GM12878 (cell line): ENCODE data around the gene OGFR. TPM values are rescaled to one million over a fixed set of nuclear protein-coding genes. Genes with fewer than 3 reads are reported as not detected.

Experiments used
- CBFB ChIP-seq: IDR thresholded peaks from 2 replicates; pipeline ENCODE4 v1.6.1; 2016; ENCODE audit warnings: antibody characterized with exemption, low read depth
- CHD1 ChIP-seq: IDR thresholded peaks from 2 replicates; pipeline ENCODE4 v1.6.1; 2012; ENCODE audit warnings: low read depth, low read length, improper control_type of control experiment
- CHD2 ChIP-seq: IDR thresholded peaks from 2 replicates; pipeline ENCODE4 v1.6.1; 2011; ENCODE audit warnings: low read depth, low read length, improper control_type of control experiment, borderline replicate concordance
- ELK1 ChIP-seq: IDR thresholded peaks from 2 replicates; pipeline ENCODE4 v1.6.1; 2012; ENCODE audit warnings: low read depth, low read length, improper control_type of control experiment
- FOXM1 ChIP-seq: IDR thresholded peaks from 2 replicates; pipeline ENCODE4 v1.6.1; 2012; ENCODE audit warnings: low read depth, mild to moderate bottlenecking, inconsistent platforms, low read length, moderate library complexity
- HDAC6 ChIP-seq: fragments of 200-600 bp; sonication (generic); IDR thresholded peaks from one replicate; pipeline ENCODE4 v1.8.0; 2017; ENCODE audit warnings: antibody characterized with exemption; ENCODE audit not compliant: unreplicated experiment
- KLF5 ChIP-seq: fragments of 450-650 bp; IDR thresholded peaks from 2 replicates; pipeline ENCODE4 v1.6.1; 2014; ENCODE audit warnings: mild to moderate bottlenecking; ENCODE audit not compliant: partially characterized antibody
- LARP7 ChIP-seq: fragments of 450-650 bp; IDR thresholded peaks from 2 replicates; pipeline ENCODE4 v1.6.1; 2017; ENCODE audit warnings: mild to moderate bottlenecking
- MEF2A ChIP-seq: IDR thresholded peaks from 2 replicates; pipeline ENCODE4 v1.6.1; 2011; ENCODE audit warnings: low read depth, mild to moderate bottlenecking, low read length, moderate library complexity; ENCODE audit not compliant: insufficient read depth
- MYB ChIP-seq: fragments of 150-350 bp; IDR thresholded peaks from 2 replicates; pipeline ENCODE4 v1.6.1; 2014; ENCODE audit warnings: mild to moderate bottlenecking, low read depth, low read length, borderline replicate concordance
- NBN ChIP-seq: fragments of 450-650 bp; IDR thresholded peaks from 2 replicates; pipeline ENCODE4 v1.6.1; 2016
- NFYA ChIP-seq: IDR thresholded peaks from 2 replicates; pipeline ENCODE4 v1.6.1; 2011; ENCODE audit warnings: low read depth, mild to moderate bottlenecking, low read length, improper control_type of control experiment, borderline replicate concordance
- NR2F1 ChIP-seq: fragments of 450-650 bp; conservative IDR thresholded peaks from 2 replicates; pipeline ENCODE4 v1.6.1; 2017; ENCODE audit warnings: mild to moderate bottlenecking
- NRF1 ChIP-seq: conservative IDR thresholded peaks from 2 replicates; pipeline ENCODE4 v1.6.1; 2011; ENCODE audit warnings: mild to moderate bottlenecking, low read depth, low read length, improper control_type of control experiment
- PAX8 ChIP-seq: fragments of 450-650 bp; IDR thresholded peaks from 2 replicates; pipeline ENCODE4 v1.6.1; 2017; ENCODE audit warnings: mild to moderate bottlenecking, moderate library complexity
- PKNOX1 ChIP-seq: fragments of 450-650 bp; IDR thresholded peaks from 2 replicates; pipeline ENCODE4 v1.6.1; 2016; ENCODE audit warnings: mild to moderate bottlenecking
- POLR2A ChIP-seq: IDR thresholded peaks from 2 replicates; pipeline ENCODE4 v1.6.1; 2011; ENCODE audit warnings: low read depth, mild to moderate bottlenecking, low read length
- RAD51 ChIP-seq: fragments of 450-650 bp; IDR thresholded peaks from 2 replicates; pipeline ENCODE4 v1.6.1; 2016; ENCODE audit warnings: moderate library complexity, mild to moderate bottlenecking, inconsistent platforms
- RB1 ChIP-seq: fragments of 450-650 bp; formaldehyde crosslinking; IDR thresholded peaks from 2 replicates; pipeline ENCODE4 v1.6.1; 2017; ENCODE audit warnings: mild to moderate bottlenecking, borderline replicate concordance
- RUNX3 ChIP-seq: IDR thresholded peaks from 2 replicates; pipeline ENCODE4 v1.6.1; 2012; ENCODE audit warnings: low read length, inconsistent platforms
- SMAD5 ChIP-seq: IDR thresholded peaks from 2 replicates; pipeline ENCODE4 v1.6.1; 2016; ENCODE audit warnings: antibody characterized with exemption, low read depth
- SRF ChIP-seq, 2 experiments: IDR thresholded peaks; 2 replicates each; pipeline ENCODE4 v1.6.1; 2011; ENCODE audit warnings: low read depth in 2 of 2, low read length in 2 of 2, mild to moderate bottlenecking in 1 of 2, moderate library complexity in 1 of 2
- STAT3 ChIP-seq: IDR thresholded peaks from 2 replicates; pipeline ENCODE4 v1.6.1; 2011; ENCODE audit warnings: low read depth, low read length, improper control_type of control experiment
- TCF12 ChIP-seq: IDR thresholded peaks from 2 replicates; pipeline ENCODE4 v1.6.1; 2011; ENCODE audit warnings: low read depth, mild to moderate bottlenecking, low read length
- TCF3 ChIP-seq: IDR thresholded peaks from 2 replicates; pipeline ENCODE4 v1.6.1; 2012; ENCODE audit warnings: low read depth, mild to moderate bottlenecking, low read length, borderline replicate concordance; ENCODE audit not compliant: insufficient read depth
- ZNF24 ChIP-seq: fragments of 450-650 bp; IDR thresholded peaks from 2 replicates; pipeline ENCODE4 v1.6.1; 2017; ENCODE audit warnings: antibody characterized with exemption, mild to moderate bottlenecking
- ZSCAN29 ChIP-seq: fragments of 450-650 bp; IDR thresholded peaks from 2 replicates; pipeline ENCODE4 v1.6.1; 2017; ENCODE audit warnings: mild to moderate bottlenecking, moderate library complexity
- polyA plus RNA-seq, 11 experiments: library from polyadenylated mRNA; depleted of rRNA in 4 of 11; unstranded in 6 of 11; stranded (reverse) in 5 of 11; fragments of >200 nt; fragmentation: Nextera tagmentation in 4 of 11; fragmentation: Illumina TruSeq in 1 of 11; extraction: Ambion mirVana in 4 of 11; extraction: Trizol in 1 of 11; gene quantifications; 1 replicate in 1 of 11; 2 replicates in 10 of 11; pipeline versions ENCODE4 v1.2.1 to v1.2.3, GENCODE V29; 2011 to 2016; ENCODE audit warnings: inconsistent platforms in 2 of 11, missing spikeins in 2 of 11, low read depth in 1 of 11
- total RNA-seq, 4 experiments: library from RNA; depleted of rRNA in 3 of 4; stranded (reverse); fragments of >200 nt in 3 of 4; fragmentation: Illumina TruSeq in 1 of 4; extraction: Trizol in 1 of 4; gene quantifications; 2 replicates each; pipeline versions ENCODE4 v1.2.1 to v1.2.3, GENCODE V29; 2013 to 2021
- TF ChIP-seq, protein P1 (sequence below): IDR thresholded peaks from 2 replicates; pipeline ENCODE4 v1.6.1; 2011; ENCODE audit warnings: low read depth, mild to moderate bottlenecking, low read length, moderate library complexity, borderline replicate concordance; ENCODE audit errors: extremely low read depth
- TF ChIP-seq, protein P2 (sequence below): fragments of 450-650 bp; IDR thresholded peaks from 2 replicates; pipeline ENCODE4 v1.6.1; 2016; ENCODE audit warnings: mild to moderate bottlenecking
- TF ChIP-seq, protein P3 (sequence below), 3 experiments: IDR thresholded peaks in 2 of 3; conservative IDR thresholded peaks in 1 of 3; 2 replicates each; pipeline ENCODE4 v1.5.1; 2011; ENCODE audit warnings: low read depth in 3 of 3, low read length in 3 of 3, mild to moderate bottlenecking in 3 of 3, control low read depth in 2 of 3, moderate library complexity in 2 of 3, inconsistent platforms in 1 of 3, mixed read lengths in 1 of 3; ENCODE audit not compliant: control insufficient read depth in 2 of 3, insufficient read depth in 1 of 3; ENCODE audit errors: extremely low read depth in 1 of 3

OGFR gene
- total and polyA plus RNA-seq, 10 of the 15 experiments (the other 5 are each of a cell fraction or from before 2014, with no cell fraction given), result 0.72 to 62.1 (median 27.3) TPM

DNA sequence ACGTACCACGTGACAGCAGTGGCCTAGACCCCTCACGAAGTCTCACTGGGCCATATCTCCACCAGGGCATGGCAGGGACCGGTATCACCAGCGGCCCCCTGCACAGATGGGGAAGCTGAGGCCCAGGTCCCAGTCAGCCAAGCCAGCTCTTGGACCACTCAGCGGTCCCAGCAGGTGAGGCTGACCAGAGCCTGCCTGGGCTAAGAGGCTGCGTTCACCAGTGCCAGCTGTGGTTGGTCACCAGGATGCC, 11.0 kb upstream of the OGFR start (continued):
- TF ChIP-seq, protein P1, sequence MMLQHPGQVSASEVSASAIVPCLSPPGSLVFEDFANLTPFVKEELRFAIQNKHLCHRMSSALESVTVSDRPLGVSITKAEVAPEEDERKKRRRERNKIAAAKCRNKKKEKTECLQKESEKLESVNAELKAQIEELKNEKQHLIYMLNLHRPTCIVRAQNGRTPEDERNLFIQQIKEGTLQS, result no peak
- no peak for TF ChIP-seq TCF3
- no peak for TF ChIP-seq SMAD5
- no peak; the same call in 1 of the 2 replicates for TF ChIP-seq LARP7
- TF ChIP-seq POLR2A, result no peak
- TF ChIP-seq CHD1, result no peak
- TF ChIP-seq PKNOX1, result no peak
- no peak for TF ChIP-seq TCF12
- TF ChIP-seq, protein P2, sequence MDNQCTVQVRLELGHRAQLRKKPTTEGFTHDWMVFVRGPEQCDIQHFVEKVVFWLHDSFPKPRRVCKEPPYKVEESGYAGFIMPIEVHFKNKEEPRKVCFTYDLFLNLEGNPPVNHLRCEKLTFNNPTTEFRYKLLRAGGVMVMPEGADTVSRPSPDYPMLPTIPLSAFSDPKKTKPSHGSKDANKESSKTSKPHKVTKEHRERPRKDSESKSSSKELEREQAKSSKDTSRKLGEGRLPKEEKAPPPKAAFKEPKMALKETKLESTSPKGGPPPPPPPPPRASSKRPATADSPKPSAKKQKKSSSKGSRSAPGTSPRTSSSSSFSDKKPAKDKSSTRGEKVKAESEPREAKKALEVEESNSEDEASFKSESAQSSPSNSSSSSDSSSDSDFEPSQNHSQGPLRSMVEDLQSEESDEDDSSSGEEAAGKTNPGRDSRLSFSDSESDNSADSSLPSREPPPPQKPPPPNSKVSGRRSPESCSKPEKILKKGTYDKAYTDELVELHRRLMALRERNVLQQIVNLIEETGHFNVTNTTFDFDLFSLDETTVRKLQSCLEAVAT, result peak; percentile 41; the same call in 1 of the 2 replicates
- no peak for TF ChIP-seq CBFB
- TF ChIP-seq RAD51, result peak; percentile 48; the same call in 1 of the 2 replicates
- TF ChIP-seq MYB, result no peak
- no peak for TF ChIP-seq KLF5
- no peak for TF ChIP-seq STAT3
- no peak for TF ChIP-seq NRF1
- TF ChIP-seq FOXM1, result no peak
- TF ChIP-seq RUNX3, result 0 out of 2 replicates have a peak, but pooled peaks have one; percentile 16
- no peak for TF ChIP-seq CHD2
- TF ChIP-seq PAX8, result no peak
- no peak for TF ChIP-seq MEF2A
- no peak for TF ChIP-seq ZNF24
- TF ChIP-seq NBN, result no peak
- TF ChIP-seq HDAC6, result no peak
- TF ChIP-seq ELK1, result no peak
- no peak for TF ChIP-seq SRF (IDR thresholded peaks at IDR 0.05; ENCODE audit: low read depth in 2 of 2, low read length in 2 of 2)
- TF ChIP-seq ZSCAN29, result no peak
- TF ChIP-seq RB1, result 0 out of 2 replicates have a peak, but pooled peaks have one; percentile 38
- TF ChIP-seq NR2F1, result no peak; the same call in 1 of the 2 replicates
- no peak for TF ChIP-seq NFYA
- TF ChIP-seq, protein P3, sequence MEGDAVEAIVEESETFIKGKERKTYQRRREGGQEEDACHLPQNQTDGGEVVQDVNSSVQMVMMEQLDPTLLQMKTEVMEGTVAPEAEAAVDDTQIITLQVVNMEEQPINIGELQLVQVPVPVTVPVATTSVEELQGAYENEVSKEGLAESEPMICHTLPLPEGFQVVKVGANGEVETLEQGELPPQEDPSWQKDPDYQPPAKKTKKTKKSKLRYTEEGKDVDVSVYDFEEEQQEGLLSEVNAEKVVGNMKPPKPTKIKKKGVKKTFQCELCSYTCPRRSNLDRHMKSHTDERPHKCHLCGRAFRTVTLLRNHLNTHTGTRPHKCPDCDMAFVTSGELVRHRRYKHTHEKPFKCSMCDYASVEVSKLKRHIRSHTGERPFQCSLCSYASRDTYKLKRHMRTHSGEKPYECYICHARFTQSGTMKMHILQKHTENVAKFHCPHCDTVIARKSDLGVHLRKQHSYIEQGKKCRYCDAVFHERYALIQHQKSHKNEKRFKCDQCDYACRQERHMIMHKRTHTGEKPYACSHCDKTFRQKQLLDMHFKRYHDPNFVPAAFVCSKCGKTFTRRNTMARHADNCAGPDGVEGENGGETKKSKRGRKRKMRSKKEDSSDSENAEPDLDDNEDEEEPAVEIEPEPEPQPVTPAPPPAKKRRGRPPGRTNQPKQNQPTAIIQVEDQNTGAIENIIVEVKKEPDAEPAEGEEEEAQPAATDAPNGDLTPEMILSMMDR (IDR thresholded peaks at IDR 0.05 in 2 of 3, conservative IDR thresholded peaks at IDR 0.05 in 1 of 3; ENCODE audit: control insufficient read depth in 2 of 3, extremely low read depth in 1 of 3, insufficient read depth in 1 of 3, low read depth in 3 of 3, low read length in 3 of 3), result no peak
